Brain pericyte (primary cell): ENCODE measurements around the gene VPS35.

Experiments used
- DNase-seq: peaks from one replicate; pipeline ENCODE4 v3.0.0-alpha.2; 2012; ENCODE audit warnings: low read depth, low spot score

The VPS35 gene

GRCh38 chr16:46688654-46689364 lies at the start of gene VPS35:
VPS35 (minus strand) TSS chr16:46689178; CDS start chr16:46689133, 45 bp downstream.
- DNase-seq, result no peak

GRCh38 chr16:46737621-46738214 lies 48.7 kb upstream of the VPS35 start:
- no peak for DNase-seq

- no peak for DNase-seq
Observed at GRCh38 chr16:46736695-46737094, 47.7 kb upstream of the VPS35 start.

GRCh38 chr16:46733319-46733830 lies 44.4 kb upstream of the VPS35 start:
- DNase-seq, result no peak

GRCh38 chr16:46732561-46732960 lies 43.6 kb upstream of the VPS35 start:
- DNase-seq, result no peak

GRCh38 chr16:46731691-46732555 lies 42.9 kb upstream of the VPS35 start:
- DNase-seq, result no peak

GRCh38 chr16:46730801-46731690 lies 42.1 kb upstream of the VPS35 start:
- DNase-seq, result no peak

GRCh38 chr16:46730126-46730525 lies 41.1 kb upstream of the VPS35 start:
- no peak for DNase-seq

GRCh38 chr16:46729326-46729995 lies 40.5 kb upstream of the VPS35 start:
- DNase-seq, result no peak

GRCh38 chr16:46728806-46729205 lies 39.8 kb upstream of the VPS35 start:
- no peak for DNase-seq

GRCh38 chr16:46727630-46728029 lies 38.7 kb upstream of the VPS35 start:
- no peak for DNase-seq

GRCh38 chr16:46727184-46727583 lies 38.2 kb upstream of the VPS35 start:
- no peak for DNase-seq

GRCh38 chr16:46721885-46722284 lies 32.9 kb upstream of the VPS35 start:
- DNase-seq, result no peak

- DNase-seq, result no peak
Observed at GRCh38 chr16:46720619-46721018, 31.6 kb upstream of the VPS35 start.

- no peak for DNase-seq
Observed at GRCh38 chr16:46719528-46719927, 30.6 kb upstream of the VPS35 start.

GRCh38 chr16:46718214-46718613 lies 29.2 kb upstream of the VPS35 start:
- no peak for DNase-seq

GRCh38 chr16:46717692-46718091 lies 28.7 kb upstream of the VPS35 start:
- no peak for DNase-seq

GRCh38 chr16:46715769-46716305 lies 26.9 kb upstream of the VPS35 start:
- DNase-seq, result no peak

- DNase-seq, result no peak
Observed at GRCh38 chr16:46714797-46715591, 26.0 kb upstream of the VPS35 start.

- DNase-seq, result no peak
Observed at GRCh38 chr16:46713634-46714033, 24.7 kb upstream of the VPS35 start.
